IPS-18a (cell line): ENCODE results near the gene TCF7.

Experiments
- H3K27ac ChIP-seq: one replicate; pipeline ENCODE4 v1.5.1; 2013; ENCODE audit warnings: low read length
- H3K27me3 ChIP-seq: one replicate; pipeline ENCODE4 v1.6.1; 2013; ENCODE audit warnings: mild to moderate bottlenecking, low read length; ENCODE audit not compliant: control insufficient read depth, insufficient read depth
- H3K36me3 ChIP-seq: one replicate; pipeline ENCODE4 v1.6.1; 2013; ENCODE audit warnings: low read depth, low read length; ENCODE audit not compliant: control insufficient read depth
- H3K4me1 ChIP-seq: one replicate; pipeline ENCODE4 v1.6.1; 2013; ENCODE audit warnings: low read depth, low read length; ENCODE audit not compliant: control insufficient read depth
- H3K4me3 ChIP-seq: one replicate; pipeline ENCODE4 v1.5.1; 2013; ENCODE audit warnings: low read length
- H3K9ac ChIP-seq: one replicate; pipeline ENCODE4 v1.6.1; 2013; ENCODE audit warnings: mild to moderate bottlenecking, low read length, moderate library complexity
- H3K9me3 ChIP-seq: one replicate; pipeline ENCODE4 v1.6.1; 2013; ENCODE audit warnings: low read depth, low read length; ENCODE audit not compliant: control insufficient read depth

The TCF7 gene

DNA sequence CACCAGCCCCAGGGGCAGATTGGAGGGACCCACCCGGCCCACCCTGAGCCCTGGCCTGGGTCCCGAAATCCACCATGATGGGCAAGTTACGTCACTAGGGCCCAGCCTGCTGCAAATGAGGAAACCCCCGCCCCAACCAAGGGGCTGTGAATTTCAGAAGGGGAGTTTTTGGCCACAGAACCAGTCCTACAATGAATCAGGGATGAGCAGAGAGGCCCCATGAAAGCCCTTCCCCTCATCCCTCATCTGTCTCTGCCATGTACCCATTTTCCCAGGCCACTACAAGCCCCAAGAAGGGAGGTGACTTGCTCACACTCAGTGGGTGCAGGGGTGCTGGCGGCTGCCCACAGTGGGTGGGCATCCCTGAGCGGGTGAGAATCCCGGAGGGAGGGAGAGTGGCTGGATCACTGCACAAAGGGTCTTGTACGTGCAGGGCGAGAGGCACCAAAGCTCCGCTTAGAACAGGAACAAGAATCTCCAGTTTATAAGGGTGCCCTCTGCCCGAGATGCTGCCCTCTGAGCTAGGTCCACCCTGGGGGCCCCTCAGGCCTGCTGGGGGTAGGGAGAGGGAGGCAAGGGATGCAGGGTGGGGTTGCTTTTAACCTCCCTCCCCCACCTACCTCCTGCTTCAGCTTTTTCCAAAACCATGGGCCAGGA lies 10.4 kb upstream of the TCF7 start:
- Histone ChIP-seq H3K9ac (no peak overlapping the region), H3K27me3 (peaks cover 19% of the 10 kb centered on the region), H3K4me1 (peaks cover 17% of the 10 kb centered on the region), H3K9me3 (no peaks in the 10 kb centered on the region), H3K27ac (no peak overlapping the region), H3K36me3 (no peaks in the 10 kb centered on the region), H3K4me3 (no peak overlapping the region)

DNA sequence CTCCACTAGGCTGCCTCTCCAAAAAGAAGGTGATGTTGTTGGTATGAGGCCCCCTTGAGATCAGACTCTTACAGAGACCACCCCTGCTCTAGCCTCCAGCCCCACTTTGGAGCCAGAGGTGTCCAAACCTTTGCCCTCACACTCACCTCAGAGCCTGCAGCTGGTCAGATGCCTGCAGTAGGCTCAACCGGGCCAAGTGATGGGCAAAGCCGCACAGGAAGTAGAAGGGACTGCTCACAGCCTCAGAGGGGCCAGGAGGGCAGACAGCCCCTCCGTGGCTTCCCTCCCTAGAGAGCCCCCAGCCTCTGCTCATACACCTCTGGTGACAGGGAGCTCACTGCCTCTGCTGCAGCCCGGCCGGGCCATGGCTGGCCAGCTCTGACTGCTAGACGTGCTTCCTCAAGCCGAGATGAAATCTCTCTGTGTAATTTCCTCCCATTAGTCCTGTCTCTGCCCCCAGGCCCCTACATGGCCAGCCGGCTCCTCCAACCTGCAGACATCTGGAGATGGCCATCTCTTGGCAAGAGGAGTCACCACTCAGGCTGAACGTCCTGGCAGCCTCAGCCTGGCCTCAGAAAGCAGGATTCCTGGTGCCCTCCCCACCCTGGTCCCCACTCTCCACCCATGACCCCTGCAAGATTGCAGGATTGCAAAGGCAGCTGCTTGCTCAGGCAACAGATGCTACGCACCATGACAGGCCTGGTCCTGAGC lies 7.3 kb upstream of the TCF7 start:
- peaks cover 13% of the 10 kb centered on the region for H3K27me3 ChIP-seq
- no peak overlapping the region for H3K4me3 ChIP-seq
- H3K36me3 ChIP-seq = no peaks in the 10 kb centered on the region
- H3K27ac ChIP-seq = no peak overlapping the region
- H3K9ac ChIP-seq = no peak overlapping the region
- no peaks in the 10 kb centered on the region for H3K9me3 ChIP-seq
- H3K4me1 ChIP-seq = no peaks in the 10 kb centered on the region

DNA sequence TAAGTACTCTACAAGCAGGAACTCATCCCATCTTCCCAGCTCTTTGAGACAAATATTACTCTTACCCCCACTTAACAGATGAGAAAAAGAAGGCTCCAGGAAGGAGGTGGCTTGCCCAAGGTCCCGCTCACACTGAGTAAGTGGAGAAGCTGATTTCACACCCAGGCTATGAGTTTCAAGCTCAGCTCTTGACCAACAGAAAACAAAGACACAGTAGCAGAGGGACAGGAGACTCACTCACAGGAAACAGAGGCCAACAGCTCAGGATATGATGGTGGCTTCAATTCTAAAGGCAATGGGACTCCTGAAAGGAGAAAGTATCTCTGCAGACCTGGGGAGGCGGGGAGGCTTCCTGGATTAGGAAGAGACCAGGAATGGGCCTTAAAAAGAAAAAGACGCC lies 6.7 kb upstream of the TCF7 start:
- H3K4me3 ChIP-seq = no peak overlapping the region
- no peak overlapping the region for H3K27ac ChIP-seq
- H3K4me1 ChIP-seq = no peaks in the 10 kb centered on the region
- no peak overlapping the region for H3K9ac ChIP-seq
- H3K36me3 ChIP-seq = no peaks in the 10 kb centered on the region
- H3K27me3 ChIP-seq = peaks cover 19% of the 10 kb centered on the region
- H3K9me3 ChIP-seq = no peaks in the 10 kb centered on the region

DNA sequence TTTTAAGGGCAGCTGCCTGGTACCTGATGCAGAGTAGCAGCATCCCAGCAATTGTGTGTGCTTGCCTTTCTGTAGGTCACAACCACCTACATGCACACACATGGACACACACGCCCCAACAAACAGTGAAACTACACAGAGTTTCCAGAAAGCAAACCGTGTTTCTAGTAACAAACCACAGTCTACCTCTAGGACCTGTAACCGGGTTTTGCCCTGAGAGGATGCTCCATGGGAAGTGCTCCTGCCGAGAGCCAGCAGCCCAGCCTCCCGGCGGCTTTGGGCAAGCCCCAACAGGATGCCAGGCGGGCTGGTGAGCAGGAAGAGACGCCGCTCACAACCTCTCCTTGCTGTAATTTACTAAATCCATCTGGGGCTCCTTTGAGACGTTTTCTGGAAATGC lies 4.1 kb upstream of the TCF7 start:
- H3K27ac ChIP-seq = no peak overlapping the region
- peaks cover 4% of the 10 kb centered on the region for H3K4me1 ChIP-seq

DNA sequence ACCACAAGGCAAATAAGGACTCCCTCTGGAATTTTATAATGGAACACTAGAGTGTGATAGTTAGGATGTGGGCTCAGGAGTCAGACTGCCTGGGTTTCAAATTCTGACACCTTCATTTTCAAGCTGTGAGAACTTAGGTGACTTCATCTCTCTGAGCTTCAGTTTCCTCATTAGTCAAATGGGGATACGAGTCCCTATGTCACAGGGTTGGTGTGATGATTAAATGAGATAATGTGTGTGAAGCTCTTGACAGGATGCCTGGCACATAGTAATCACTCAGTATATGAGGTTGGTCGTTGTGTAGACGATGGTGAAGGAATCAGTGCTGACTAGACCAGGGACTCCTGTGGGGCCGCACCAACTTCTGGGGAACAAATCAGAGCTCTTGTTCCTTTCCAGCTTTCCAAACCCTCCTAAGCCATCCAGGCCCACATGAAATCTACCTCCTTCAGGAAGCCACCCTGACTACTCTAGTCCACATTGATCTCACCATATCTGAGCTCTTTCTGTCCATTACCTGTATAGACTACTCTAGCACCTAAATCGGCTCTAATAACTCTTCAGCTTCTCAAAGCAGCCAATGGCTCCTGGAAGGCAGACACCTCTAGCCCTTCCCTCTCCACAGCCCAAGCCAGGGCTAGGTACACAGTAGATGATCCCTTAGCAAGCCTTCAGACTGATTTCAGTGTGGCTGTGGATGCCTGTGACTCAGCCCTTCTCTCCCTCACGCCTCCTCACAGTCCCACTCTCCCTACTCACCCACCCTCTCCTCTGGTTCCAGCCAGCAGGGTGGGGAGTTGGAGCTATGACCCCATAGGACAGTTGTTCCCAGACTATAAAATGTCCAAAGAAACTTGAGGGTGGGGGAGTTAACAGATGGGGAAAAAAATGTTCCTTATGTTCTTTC lies 2.5 kb upstream of the TCF7 start:
- Histone ChIP-seq H3K36me3 (no peaks in the 10 kb centered on the region), H3K9ac (no peak overlapping the region), H3K27ac (no peak overlapping the region), H3K27me3 (peaks cover 36% of the 10 kb centered on the region), H3K4me3 (no peak overlapping the region), H3K9me3 (no peaks in the 10 kb centered on the region), H3K4me1 (peaks cover 4% of the 10 kb centered on the region)

More for the DNA sequence above, 4.1 kb upstream of the TCF7 start:
- Histone ChIP-seq H3K4me3 (no peak overlapping the region), H3K36me3 (no peaks in the 10 kb centered on the region), H3K9me3 (no peaks in the 10 kb centered on the region), H3K27me3 (peaks cover 30% of the 10 kb centered on the region), H3K9ac (no peak overlapping the region)

DNA sequence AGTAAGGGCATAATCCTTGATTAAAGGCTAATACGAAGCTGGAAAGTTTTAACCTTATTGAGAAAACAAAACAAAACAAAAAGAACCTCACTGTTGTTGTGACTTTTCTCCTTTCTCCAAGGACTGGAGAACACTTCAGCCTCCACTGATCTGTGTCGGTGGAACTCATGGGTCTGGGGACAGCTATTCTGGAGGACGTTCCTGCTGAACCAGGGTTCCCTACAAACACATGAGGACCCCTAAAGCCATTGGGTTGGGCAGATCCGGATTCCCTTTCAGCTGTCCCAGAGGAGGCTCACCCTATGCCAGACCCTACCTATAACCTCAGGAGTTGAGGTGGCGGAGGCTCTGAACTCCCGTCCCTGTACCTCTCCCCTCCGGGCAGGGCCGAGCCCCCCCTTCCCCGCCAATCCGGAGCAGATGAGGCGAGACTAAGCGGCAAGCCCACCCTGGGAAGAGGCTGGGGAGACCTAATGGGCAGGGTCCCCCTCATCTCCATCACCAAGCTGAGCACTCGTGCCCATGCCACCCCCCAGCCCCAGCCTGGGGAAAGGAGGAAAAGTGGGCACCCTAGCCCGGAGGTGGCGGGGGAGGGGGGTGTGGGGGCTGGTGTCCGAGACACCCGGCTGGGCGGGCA lies 1.6 kb upstream of the TCF7 start:
- H3K9ac ChIP-seq = no peak overlapping the region
- H3K27me3 ChIP-seq = peaks cover 36% of the 10 kb centered on the region
- no peak overlapping the region for H3K4me3 ChIP-seq
- no peak overlapping the region for H3K27ac ChIP-seq
- peaks cover 4% of the 10 kb centered on the region for H3K4me1 ChIP-seq
- no peaks in the 10 kb centered on the region for H3K36me3 ChIP-seq
- H3K9me3 ChIP-seq = no peaks in the 10 kb centered on the region

DNA sequence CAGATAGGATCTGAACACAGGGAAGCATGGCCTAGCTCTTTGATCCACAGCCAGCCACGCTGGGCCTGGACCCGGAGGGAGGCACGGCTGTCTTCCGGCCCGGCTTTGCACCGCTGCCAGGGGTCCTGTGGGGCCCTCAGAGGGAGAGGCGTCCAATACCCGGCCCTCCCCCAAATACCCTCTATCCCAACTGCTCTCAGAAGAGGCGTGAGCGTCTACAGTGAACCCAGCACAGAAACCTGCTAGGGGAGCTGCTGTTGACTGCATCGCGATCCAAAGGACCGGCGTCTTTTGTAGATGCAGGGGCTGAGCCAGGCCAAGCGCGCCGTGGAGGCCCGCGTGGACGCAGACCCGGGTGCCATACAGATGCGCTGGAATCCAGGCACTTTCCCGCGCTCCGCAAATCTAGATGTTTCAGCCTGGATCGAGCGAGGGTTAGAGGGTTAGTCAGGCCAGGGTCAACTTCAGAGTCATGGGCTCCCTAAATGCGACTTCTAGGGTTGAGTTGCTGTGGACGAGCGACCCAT lies 1.1 kb upstream of the TCF7 start:
- Histone ChIP-seq H3K36me3 (no peaks in the 10 kb centered on the region), H3K4me1 (peaks cover 4% of the 10 kb centered on the region), H3K27ac (no peak overlapping the region), H3K9ac (no peak overlapping the region), H3K4me3 (peak overlapping the region; percentile 75), H3K27me3 (peaks cover 36% of the 10 kb centered on the region), H3K9me3 (no peaks in the 10 kb centered on the region)

DNA sequence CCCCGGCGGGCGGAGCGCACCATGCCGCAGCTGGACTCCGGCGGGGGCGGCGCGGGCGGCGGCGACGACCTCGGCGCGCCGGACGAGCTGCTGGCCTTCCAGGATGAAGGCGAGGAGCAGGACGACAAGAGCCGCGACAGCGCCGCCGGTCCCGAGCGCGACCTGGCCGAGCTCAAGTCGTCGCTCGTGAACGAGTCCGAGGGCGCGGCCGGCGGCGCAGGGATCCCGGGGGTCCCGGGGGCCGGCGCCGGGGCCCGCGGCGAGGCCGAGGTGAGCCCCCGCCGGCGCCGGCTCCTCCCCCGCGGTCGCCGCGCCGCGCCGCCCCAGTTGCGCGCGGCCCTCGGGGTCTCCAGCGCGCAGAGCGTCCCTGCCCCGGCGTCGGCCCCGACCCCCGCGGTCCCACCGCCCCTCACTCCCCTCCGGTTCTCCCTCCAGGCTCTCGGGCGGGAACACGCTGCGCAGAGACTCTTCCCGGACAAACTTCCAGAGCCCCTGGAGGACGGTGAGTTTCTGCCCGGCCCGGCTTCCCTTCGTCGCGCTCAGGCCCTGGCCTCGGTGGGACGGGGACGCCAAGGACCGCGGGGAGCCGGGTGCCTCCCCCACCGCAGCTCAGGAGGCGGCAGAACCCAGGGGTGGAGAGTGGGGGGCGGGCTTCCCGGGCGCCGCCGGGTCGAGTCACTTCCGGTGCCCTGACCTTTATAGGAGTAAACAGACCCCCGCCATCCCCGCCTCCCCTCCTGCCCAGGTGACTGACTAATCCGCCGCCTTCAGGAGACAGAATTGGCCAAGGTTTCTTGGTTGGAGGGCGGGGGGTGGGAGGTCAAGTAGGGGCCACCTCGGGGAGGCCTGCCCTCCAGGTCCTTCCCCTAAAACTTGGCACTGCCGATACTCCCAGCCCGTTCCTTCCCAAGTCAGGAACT lies 665 bp downstream of the TCF7 start:
- Histone ChIP-seq H3K9me3 (no peaks in the 10 kb centered on the region), H3K4me1 (peaks cover 4% of the 10 kb centered on the region), H3K27ac (no peak overlapping the region), H3K4me3 (peak overlapping the region; percentile 66), H3K27me3 (peaks cover 36% of the 10 kb centered on the region), H3K36me3 (no peaks in the 10 kb centered on the region), H3K9ac (peak overlapping the region; percentile 29)

DNA sequence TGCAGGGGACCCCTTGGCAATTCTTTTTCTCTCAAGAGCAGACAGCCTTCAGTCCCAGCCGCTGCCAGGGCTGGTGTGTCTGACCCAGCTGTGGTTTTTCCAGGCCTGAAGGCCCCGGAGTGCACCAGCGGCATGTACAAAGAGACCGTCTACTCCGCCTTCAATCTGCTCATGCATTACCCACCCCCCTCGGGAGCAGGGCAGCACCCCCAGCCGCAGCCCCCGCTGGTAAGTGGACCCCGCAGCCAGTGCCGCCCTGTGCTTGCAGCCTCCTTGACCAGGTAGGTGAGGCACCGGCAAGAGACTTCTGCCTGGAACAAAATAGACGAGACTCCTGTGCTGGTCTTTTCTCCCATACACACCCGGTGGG lies 1.3 kb downstream of the TCF7 start:
- Histone ChIP-seq H3K4me3 (peak overlapping the region; percentile 66), H3K9ac (no peak overlapping the region)

DNA sequence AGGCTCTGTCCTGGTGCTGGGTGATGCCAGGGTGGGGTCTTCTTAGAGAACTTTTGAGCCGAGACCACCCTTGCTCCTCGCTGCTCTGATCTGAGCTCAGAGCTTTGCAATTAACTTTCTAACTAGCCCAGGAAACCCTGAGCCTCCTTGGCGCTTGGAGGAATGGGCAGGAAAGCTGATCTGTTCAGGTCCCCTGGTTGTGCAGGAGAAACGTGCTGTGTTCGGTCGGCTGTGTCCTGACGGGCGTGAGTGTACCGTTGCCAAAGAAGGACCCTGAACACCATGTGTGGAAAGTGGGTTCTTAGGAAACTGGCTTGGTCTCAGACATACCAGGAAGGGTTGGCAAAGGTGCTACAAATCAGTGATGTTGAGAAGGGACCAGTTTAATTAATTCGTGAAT lies 1.8 kb downstream of the TCF7 start:
- Histone ChIP-seq H3K4me1 (peaks cover 4% of the 10 kb centered on the region), H3K36me3 (no peaks in the 10 kb centered on the region), H3K27ac (no peak overlapping the region), H3K4me3 (no peak overlapping the region), H3K27me3 (peaks cover 32% of the 10 kb centered on the region), H3K9ac (no peak overlapping the region), H3K9me3 (no peaks in the 10 kb centered on the region)

More for the DNA sequence above, 1.3 kb downstream of the TCF7 start:
- no peaks in the 10 kb centered on the region for H3K9me3 ChIP-seq
- peaks cover 36% of the 10 kb centered on the region for H3K27me3 ChIP-seq
- no peaks in the 10 kb centered on the region for H3K36me3 ChIP-seq
- peaks cover 4% of the 10 kb centered on the region for H3K4me1 ChIP-seq
- no peak overlapping the region for H3K27ac ChIP-seq
